Kidney epithelial cell (primary cell): ENCODE measurements around the gene SEZ6. TPM values are rescaled to one million over a fixed set of nuclear protein-coding genes. Genes with fewer than 3 reads are reported as not detected.
"Not testable (repeated sequence)": the region's sequence is repeated elsewhere in the genome, so short reads cannot be mapped to it uniquely, and the experiment has no call there.

Experiments
- DNase-seq: peaks from one replicate; pipeline ENCODE4 v3.0.0-alpha.2; 2010; ENCODE audit warnings: low read depth
- H3K27me3 ChIP-seq: 2 replicates; pipeline ENCODE4 v1.6.0; 2011; ENCODE audit warnings: low read length; ENCODE audit not compliant: control insufficient read depth, insufficient read depth
- H3K36me3 ChIP-seq: 2 replicates; pipeline ENCODE4 v1.5.1; 2011; ENCODE audit warnings: low read length; ENCODE audit not compliant: control insufficient read depth, insufficient read depth
- H3K4me3 ChIP-seq: 2 replicates; pipeline ENCODE4 v1.5.1; 2011; ENCODE audit warnings: low read depth, mild to moderate bottlenecking, control low read depth, low read length
- total RNA-seq: library from RNA; depleted of rRNA; stranded (reverse); fragments of >200 nt; gene quantifications from 2 replicates; pipeline ENCODE4 v1.2.3, GENCODE V29; 2015
- TF ChIP-seq, protein P1 (sequence below): IDR thresholded peaks from 2 replicates; pipeline ENCODE4 v1.5.1; 2011; ENCODE audit warnings: mild to moderate bottlenecking, moderate library complexity, low read length, control low read depth, inconsistent platforms; ENCODE audit not compliant: insufficient read depth, poor library complexity, severe bottlenecking

The SEZ6 gene
- total RNA-seq, 1 donor from 2014 or later: not detected

GRCh38 chr17:28938552-28938951 lies 67.3 kb downstream of the SEZ6 start:
- Histone ChIP-seq H3K36me3 (peaks cover 2% of the 10 kb centered on the region), H3K4me3 (no peak overlapping the region), H3K27me3 (no peaks in the 10 kb centered on the region)
- TF ChIP-seq, protein P1, sequence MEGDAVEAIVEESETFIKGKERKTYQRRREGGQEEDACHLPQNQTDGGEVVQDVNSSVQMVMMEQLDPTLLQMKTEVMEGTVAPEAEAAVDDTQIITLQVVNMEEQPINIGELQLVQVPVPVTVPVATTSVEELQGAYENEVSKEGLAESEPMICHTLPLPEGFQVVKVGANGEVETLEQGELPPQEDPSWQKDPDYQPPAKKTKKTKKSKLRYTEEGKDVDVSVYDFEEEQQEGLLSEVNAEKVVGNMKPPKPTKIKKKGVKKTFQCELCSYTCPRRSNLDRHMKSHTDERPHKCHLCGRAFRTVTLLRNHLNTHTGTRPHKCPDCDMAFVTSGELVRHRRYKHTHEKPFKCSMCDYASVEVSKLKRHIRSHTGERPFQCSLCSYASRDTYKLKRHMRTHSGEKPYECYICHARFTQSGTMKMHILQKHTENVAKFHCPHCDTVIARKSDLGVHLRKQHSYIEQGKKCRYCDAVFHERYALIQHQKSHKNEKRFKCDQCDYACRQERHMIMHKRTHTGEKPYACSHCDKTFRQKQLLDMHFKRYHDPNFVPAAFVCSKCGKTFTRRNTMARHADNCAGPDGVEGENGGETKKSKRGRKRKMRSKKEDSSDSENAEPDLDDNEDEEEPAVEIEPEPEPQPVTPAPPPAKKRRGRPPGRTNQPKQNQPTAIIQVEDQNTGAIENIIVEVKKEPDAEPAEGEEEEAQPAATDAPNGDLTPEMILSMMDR: no peak
- DNase-seq: no peak

DNA sequence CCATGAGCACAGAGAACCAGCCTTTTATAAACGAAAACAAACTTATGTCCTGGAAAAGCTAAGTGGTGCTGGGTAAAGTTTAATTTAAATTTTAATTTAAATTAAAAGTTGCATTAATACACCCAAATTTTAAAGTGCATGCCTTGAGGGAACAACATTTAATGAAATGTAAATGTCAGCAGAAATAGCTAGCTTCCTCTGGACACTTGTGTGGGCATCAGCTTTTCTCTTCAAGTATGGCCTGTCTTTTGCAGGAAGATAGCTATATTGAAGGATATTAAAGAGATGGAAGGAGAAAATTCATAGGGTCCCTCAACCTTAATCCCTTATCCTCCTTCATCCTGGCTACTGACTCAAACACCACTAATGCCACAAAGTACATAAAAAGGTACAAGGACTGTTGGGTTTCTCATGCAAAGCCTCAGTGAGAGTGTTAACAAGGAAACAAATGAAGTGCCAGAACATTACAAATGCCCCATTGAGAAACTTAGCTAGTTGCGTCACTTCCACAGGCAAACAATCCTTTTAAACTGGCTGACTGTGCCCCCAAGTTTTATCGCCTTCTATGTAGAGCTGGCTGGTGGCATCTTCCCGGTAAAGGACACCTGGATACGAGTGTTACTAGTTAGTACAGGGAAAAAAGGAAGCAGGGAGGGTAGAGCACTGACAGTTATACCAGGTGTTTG lies 68.6 kb downstream of the SEZ6 start:
- DNase-seq: no peak
- H3K4me3 ChIP-seq: no peak overlapping the region
- H3K36me3 ChIP-seq: peaks cover 2% of the 10 kb centered on the region
- TF ChIP-seq, protein P1: no peak
- no peaks in the 10 kb centered on the region for H3K27me3 ChIP-seq

DNA sequence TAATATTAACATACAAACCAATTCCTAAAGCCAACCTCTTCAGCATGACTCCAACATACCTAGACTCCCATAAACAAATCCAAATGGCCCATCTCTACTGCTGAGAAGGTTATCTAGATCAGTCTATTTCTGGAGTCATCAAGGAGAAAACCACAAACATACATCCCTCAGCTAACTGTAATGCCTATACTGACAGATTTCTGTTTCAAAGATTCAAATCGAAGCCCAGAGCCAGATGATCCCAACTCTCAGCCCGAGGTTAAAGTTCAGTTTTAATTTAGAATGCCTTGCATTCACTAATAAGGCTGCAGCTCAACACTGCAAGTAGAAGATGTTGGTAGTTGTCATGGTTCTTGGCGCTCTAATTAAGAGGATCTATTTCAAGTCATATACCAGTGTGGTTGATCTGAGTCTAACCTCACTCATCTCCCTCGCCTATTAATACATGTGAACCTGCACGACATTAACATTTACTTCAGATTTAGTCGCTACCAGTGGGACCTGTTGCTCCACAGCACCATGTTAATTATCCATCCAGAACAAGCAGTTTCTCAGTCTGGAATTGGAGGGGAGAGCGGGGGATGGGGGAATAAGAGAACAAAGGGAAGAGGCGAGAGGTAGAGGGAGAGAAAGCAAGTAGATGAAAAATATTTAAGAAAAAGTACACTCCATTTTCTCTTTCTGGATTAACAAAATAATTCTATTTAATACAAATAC lies 69.9 kb downstream of the SEZ6 start:
- no peak for DNase-seq
- Histone ChIP-seq H3K27me3 (no peaks in the 10 kb centered on the region), H3K36me3 (peaks cover 2% of the 10 kb centered on the region), H3K4me3 (no peak overlapping the region)
- TF ChIP-seq, protein P1: no peak

- DNase-seq, H3K36me3 ChIP-seq, H3K27me3 ChIP-seq, H3K4me3 ChIP-seq: not testable (repeated sequence)
Measured at GRCh38 chr17:28934508-28934907, 71.3 kb downstream of the SEZ6 start.

- DNase-seq: no peak
- H3K4me3 ChIP-seq: no peak overlapping the region
- H3K36me3 ChIP-seq: no peaks in the 10 kb centered on the region
- H3K27me3 ChIP-seq: no peaks in the 10 kb centered on the region
- TF ChIP-seq, protein P1: no peak
Measured at GRCh38 chr17:28929787-28930186, 76.0 kb downstream of the SEZ6 start.

GRCh38 chr17:28928061-28928460 lies 77.8 kb downstream of the SEZ6 start:
- no peak for DNase-seq
- TF ChIP-seq, protein P1: no peak
- H3K27me3 ChIP-seq: no peaks in the 10 kb centered on the region
- no peak overlapping the region for H3K4me3 ChIP-seq
- peaks cover 6% of the 10 kb centered on the region for H3K36me3 ChIP-seq
